Posterior cingulate gyrus (tissue), 11 donors: ENCODE measurements around the gene TRPV5.

ENCODE experiments used
- DNase-seq, 10 donors: peaks; one replicate each; pipeline versions ENCODE4 v3.0.0 to v3.0.0-alpha.2; 2020 to 2021; ENCODE audit warnings: mixed read lengths in 3 of 10
- intact Hi-C: fragments of 100-400 bp; cut with DNase I; formaldehyde crosslinking; loops from one replicate; pipeline ENCODE4 v1.15.1; 2023

TRPV5 gene

GRCh38 chr7:142941541-142941940 is 8.0 kb upstream of the TRPV5 start:
- DNase-seq: no peak
- intact Hi-C loops: no loop called here

GRCh38 chr7:142940966-142941535 is 7.5 kb upstream of the TRPV5 start:
- intact Hi-C loops: no loop called here
- DNase-seq: no peak

- intact Hi-C loops: no loop called here
Measured at GRCh38 chr7:142939226-142939910, 5.8 kb upstream of the TRPV5 start, which contains the start of gene LLCFC1. LLCFC1 (plus strand) TSS chr7:142939484; CDS start chr7:142939622, 138 bp downstream.

GRCh38 chr7:142938611-142939010 is 5.1 kb upstream of the TRPV5 start:
- DNase-seq: no peak
- intact Hi-C loops: no loop called here

More at GRCh38 chr7:142939226-142939910, 5.8 kb upstream of the TRPV5 start, which contains the start of gene LLCFC1:
- DNase-seq: no peak

- intact Hi-C loops: no loop called here
- no peak for DNase-seq
Measured at GRCh38 chr7:142935941-142936565, 2.5 kb upstream of the TRPV5 start.

GRCh38 chr7:142934056-142934455 is 510 bp upstream of the TRPV5 start:
- intact Hi-C loops: no loop called here
- DNase-seq: no peak

GRCh38 chr7:142933092-142933475 is 462 bp downstream of the TRPV5 start:
- intact Hi-C loops: no loop called here
- DNase-seq: no peak

GRCh38 chr7:142932386-142933091 is 1.0 kb downstream of the TRPV5 start:
- no peak for DNase-seq
- intact Hi-C loops: no loop called here

GRCh38 chr7:142930126-142930730 is 3.3 kb downstream of the TRPV5 start:
- intact Hi-C loops: no loop called here

GRCh38 chr7:142927949-142928348 is 5.6 kb downstream of the TRPV5 start:
- intact Hi-C loops: no loop called here
- DNase-seq: no peak

More at GRCh38 chr7:142930126-142930730, 3.3 kb downstream of the TRPV5 start:
- no peak for DNase-seq

- DNase-seq: no peak
- intact Hi-C loops: no loop called here
Measured at GRCh38 chr7:142927085-142927745, 6.3 kb downstream of the TRPV5 start.

- DNase-seq: peak in 1 of 10 donors; percentile 61
- intact Hi-C loops: no loop called here
Measured at GRCh38 chr7:142925413-142925812, 8.1 kb downstream of the TRPV5 start.

- intact Hi-C loops: no loop called here
Measured at GRCh38 chr7:142923391-142923790, 10.2 kb downstream of the TRPV5 start.

GRCh38 chr7:142919656-142920055 is 13.9 kb downstream of the TRPV5 start:
- intact Hi-C loops: no loop called here
- DNase-seq: no peak

More at GRCh38 chr7:142923391-142923790, 10.2 kb downstream of the TRPV5 start:
- no peak for DNase-seq

- DNase-seq: no peak
- intact Hi-C loops: no loop called here
Measured at GRCh38 chr7:142918901-142919300, 14.6 kb downstream of the TRPV5 start.

GRCh38 chr7:142917447-142917846 is 16.1 kb downstream of the TRPV5 start:
- intact Hi-C loops: no loop called here
- DNase-seq: no peak

GRCh38 chr7:142916508-142916907 is 17.0 kb downstream of the TRPV5 start:
- no peak for DNase-seq
- intact Hi-C loops: no loop called here

GRCh38 chr7:142915315-142915714 is 18.2 kb downstream of the TRPV5 start:
- no peak for DNase-seq
- intact Hi-C loops: no loop called here

GRCh38 chr7:142914121-142914520 is 19.4 kb downstream of the TRPV5 start:
- intact Hi-C loops: no loop called here
- DNase-seq: no peak

GRCh38 chr7:142913566-142913965 is 20.0 kb downstream of the TRPV5 start:
- DNase-seq: no peak
- intact Hi-C loops: no loop called here
